ENCODE measurements around the gene PGPEP1.

PGPEP1 gene

DNA sequence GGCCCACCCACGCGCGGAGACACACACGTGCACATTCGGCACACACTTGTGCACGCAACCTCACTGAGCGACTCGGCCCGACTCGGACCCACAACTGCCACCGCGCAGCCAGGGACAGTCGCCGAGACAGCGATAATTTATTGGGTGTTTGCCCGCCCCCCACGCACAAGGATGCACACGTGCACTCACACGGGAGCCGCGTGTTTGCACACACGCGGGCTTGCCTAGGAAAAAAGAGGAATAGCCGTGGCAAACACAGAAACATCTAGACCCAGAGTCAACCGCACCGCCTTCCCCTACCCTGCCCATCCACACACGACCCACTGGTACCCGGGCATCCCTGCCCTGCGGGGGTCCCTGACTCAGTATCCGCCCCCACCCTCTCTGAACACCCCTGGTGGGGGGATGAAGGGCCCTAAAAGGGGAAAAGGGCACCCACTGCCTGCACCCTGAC lies 77.7 kb downstream of the PGPEP1 start:
- DNase-seq (ENCODE audit: low spot score): peak; percentile 49

- no peak for DNase-seq (ENCODE audit: low spot score)
Observed at GRCh38 chr19:18418483-18419194, 78.2 kb downstream of the PGPEP1 start.

- DNase-seq (ENCODE audit: low spot score): peak; percentile 64
Observed at GRCh38 chr19:18419195-18419698, 78.8 kb downstream of the PGPEP1 start, which contains the start of gene SSBP4. Gene SSBP4, plus strand, starts transcription at chr19:18419398. Its CDS starts 251 bp downstream, at chr19:18419649.
